Measurements from ENCODE around the gene GM2A.

GRCh38 chr5:151213803-151214613 lies 39.0 kb upstream of the GM2A start:
- no peak for TF ChIP-seq ZMYM2 (CRISPR knock-in tag; IDR thresholded peaks at IDR 0.05)
- no peak for TF ChIP-seq EP300 (IDR thresholded peaks at IDR 0.05; ENCODE audit: low read depth in 2 of 2, low read length in 2 of 2)
- no peak for TF ChIP-seq EP300 (CRISPR knock-in tag; IDR thresholded peaks at IDR 0.05; ENCODE audit: borderline replicate concordance)
- TF ChIP-seq RORA (CRISPR knock-in tag; IDR thresholded peaks at IDR 0.05) = no peak
- no peak for TF ChIP-seq CEBPG (CRISPR knock-in tag; IDR thresholded peaks at IDR 0.05)
